DMS79 treated with DMSO at 0.1 percent for 48 hours (cell line): ENCODE results near the gene APELA.
"Not testable (repeated sequence)": the region's sequence is repeated elsewhere in the genome, so short reads cannot be mapped to it uniquely, and the experiment has no call there.

Experiments used
- DNase-seq: peaks from one replicate; lab custom pipeline; 2025; lab: John Stamatoyannopoulos, UW

The APELA gene, protein sequence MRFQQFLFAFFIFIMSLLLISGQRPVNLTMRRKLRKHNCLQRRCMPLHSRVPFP

DNA sequence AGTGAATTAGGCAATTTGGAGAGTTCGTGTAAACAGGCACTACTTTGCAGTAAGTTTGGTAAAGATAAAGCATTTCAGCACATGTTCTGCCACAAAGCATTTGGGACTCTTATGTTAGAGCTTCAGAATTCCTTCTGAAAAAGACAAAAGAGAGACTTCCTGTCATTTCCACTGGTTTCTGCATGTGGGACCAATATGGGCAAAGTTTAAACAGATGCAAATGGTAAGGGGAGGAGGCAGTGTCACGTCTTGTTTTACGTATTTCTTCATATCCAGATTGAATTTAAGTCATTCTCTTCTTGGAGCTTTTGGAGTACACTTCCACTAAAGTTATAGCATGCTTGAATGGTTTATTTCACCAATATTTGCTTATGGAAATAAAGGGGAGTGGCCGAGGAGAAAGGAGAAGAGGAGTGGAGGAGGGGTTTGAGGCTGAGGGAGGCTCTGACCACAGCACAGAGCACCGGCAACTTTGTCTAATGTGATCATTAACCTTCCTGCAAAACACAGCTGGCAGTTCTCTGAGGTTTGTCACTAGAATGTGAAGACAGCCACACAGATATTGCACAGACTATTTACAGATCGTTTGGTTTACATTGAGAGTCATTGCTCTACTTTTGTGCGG, at the start of gene APELA:
APELA (plus strand) TSS at position 479 of the 625 bp plus-strand sequence. CDS start 154 bp downstream, outside the sequence.
- DNase-seq: no peak

DNA sequence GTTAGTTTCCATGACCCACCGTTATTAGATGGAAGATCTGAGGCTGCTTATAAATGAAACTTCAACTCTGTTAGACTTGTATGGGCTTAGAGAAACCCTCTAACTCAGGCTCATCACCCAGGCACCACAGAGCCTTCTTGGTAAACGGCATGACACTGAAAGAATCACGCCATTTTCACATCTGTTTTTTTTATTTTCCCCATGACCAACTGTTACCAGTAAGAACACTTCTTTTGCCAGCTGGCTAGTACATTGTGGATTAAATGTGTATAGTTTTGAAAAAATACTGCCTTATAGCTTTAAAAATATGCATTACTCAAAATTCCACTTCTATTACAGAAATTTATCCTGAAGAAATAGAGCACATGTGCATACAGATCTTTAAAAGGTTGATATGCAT, 48.0 kb upstream of the APELA start:
- DNase-seq: no peak

DNA sequence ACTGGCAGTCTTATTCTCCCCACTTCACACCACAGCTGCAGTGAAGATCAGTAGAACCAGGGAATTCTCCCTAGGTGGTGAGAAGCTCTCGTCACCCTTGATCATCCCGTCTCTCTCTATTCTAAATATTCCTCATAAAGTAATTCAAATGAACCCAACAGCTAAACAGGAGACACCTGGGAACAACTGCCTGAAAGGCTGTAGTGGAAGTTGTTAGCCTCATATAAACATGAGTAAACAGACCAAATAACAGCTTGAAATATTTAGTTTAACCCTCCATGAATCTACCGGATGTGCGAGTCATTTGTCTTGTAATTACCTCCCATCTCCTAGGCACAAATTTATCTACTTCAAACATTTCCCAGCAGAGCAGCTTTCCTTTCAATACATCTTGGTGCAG, 30.4 kb upstream of the APELA start:
- DNase-seq: no peak

DNA sequence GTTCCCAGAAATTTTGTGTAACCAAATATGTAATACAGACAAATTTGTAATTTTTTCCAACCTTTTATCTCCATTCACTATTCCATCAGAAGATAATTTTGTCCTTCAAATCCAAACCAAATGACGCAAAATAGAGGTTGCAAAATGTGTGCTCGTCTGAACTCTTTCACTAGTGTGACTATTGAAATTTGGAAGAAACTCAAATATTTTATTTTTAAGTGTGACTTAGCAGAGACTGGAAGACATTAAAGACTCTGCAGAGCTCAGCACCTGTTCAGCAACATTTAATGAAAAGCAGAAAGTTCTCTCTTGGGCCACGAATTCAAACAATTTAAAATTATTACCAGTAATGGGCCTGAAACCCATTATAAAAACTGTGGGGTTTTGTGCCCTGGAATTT, 30.0 kb upstream of the APELA start:
- DNase-seq: no peak

DNA sequence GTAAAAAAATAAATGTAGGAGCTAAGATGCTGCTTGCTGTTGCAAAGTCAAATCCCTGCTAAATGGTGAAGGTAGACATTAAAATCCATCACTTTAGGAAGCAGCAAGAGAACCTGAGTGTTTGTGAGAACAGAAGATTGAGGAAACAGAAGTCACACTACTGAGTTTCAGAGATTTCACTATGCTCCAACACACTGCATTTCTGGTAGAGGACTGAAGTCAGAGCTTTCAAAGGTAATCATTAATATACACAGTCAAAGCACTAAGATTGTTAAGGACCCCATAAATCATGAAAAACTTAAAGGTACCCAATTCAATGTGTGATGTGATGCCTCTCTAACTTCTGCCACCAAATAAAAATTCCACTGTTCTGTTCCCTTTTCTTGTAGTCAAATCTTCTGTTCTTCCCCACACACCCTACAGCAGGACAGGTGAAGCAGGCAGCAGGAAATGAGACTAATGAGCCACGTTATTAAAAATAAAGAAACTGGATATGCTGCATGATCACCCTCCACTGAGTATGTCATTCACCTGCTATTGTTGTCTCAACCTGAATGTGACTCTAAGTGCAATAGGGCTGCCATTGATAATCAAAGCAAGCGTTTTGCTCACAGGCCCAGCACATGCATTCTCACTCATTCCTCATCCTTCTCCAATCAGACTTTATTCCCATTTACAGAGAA, 28.9 kb upstream of the APELA start:
- DNase-seq: no peak

DNA sequence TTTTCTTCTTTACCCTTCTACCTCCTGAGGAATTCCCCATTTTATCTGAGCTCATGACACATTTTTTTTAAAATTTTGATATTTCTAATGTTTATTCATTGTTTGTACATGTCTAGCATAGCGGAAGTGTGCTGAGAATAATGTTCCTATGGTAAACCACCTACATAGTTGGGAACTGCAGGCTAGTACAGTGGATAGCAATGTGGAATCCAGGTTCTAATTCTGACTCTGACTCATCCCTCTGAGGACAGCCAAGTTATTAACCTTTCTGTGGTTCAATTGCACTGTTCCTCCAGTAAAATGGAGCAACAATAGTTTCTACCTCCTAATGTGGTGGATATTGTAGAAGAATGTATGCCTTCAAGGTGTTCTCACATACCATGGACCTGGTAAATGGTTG, 20.6 kb upstream of the APELA start:
- no peak for DNase-seq

DNA sequence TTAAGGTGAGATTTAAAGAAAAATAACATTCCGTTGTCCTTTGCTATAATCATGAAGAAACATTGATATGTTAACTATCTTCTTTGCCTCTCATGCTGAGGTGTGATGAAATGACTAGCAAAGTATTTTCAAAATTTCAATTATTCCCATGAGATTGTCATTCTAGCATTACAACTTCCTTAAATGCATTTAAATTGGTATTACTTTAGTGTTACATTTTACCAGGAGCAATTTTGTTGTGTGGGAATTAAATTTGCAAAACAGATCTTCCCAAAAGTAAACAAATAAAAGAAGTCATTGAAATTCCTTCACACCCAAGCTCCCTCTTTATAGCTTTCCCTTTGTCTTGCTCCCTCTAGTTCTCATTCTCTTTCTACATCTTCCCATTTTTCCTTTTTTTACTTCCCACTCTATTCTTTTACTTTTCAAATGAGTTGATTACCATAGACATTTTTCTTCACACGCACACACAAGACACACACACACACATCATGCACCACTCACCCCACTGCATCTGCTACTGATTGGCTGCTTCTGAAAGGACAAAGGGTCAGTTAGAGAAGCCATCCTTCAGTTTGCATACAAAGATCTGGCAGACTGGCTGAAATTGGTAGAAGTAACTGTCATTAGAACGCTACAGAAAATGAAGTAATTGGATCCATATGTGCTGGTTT, 10.0 kb upstream of the APELA start:
- DNase-seq: no peak

DNA sequence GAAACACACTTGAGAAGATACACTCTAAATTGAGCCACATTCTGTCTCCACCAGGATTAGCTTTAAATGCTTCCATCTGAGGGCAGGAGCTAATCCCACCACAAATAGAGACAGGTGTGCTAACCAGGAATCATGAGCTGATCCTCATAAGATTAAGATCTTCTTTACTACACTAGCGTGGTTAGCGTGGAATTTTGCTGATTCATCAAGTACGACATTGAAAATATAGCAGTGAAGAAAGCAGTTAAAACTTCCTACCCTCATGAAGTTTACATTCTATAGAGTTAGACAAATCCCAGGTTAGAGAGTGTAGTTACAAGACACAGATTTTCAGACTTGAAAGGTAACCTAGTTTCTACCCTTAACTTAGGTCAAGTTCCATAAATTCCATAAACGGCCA, 5.3 kb upstream of the APELA start:
- no peak for DNase-seq

DNA sequence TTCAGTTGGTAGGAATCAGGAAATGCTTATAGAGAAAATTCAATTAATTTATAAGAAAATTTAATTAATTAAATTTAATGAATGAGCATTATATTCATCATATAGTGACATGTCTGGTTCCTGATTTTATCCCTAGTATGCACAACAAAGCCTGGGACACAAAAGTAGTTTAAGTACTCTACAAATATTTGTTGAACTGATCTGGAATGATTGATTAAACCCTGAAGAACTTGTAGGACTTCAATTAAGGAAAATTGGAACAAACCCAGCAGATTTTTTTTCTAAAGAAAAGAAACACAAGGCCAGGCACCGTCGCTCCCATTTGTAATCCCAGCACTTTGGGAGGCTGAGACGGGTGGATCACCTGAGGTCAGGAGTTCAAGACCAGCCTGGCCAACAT, 4.5 kb upstream of the APELA start:
- no peak for DNase-seq

DNA sequence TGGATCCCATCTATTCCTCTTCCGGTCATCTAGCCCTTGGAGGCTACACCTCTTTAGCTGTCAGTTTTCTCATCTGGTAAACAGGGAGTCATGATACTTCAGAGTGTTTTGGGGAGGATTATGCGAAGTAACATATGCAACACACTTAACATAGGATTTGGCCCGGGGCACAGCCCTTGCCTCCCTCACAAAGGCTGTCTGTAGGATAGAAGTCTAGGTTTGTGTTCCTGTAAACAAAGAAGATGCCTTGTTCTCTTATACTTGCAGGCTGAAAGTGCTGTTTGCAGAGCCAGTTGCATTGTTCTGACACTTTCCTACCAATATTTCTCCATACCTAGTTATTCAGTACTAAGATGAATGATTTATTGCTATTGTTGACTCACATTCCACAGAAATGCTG, 2.2 kb upstream of the APELA start:
- DNase-seq: no peak

DNA sequence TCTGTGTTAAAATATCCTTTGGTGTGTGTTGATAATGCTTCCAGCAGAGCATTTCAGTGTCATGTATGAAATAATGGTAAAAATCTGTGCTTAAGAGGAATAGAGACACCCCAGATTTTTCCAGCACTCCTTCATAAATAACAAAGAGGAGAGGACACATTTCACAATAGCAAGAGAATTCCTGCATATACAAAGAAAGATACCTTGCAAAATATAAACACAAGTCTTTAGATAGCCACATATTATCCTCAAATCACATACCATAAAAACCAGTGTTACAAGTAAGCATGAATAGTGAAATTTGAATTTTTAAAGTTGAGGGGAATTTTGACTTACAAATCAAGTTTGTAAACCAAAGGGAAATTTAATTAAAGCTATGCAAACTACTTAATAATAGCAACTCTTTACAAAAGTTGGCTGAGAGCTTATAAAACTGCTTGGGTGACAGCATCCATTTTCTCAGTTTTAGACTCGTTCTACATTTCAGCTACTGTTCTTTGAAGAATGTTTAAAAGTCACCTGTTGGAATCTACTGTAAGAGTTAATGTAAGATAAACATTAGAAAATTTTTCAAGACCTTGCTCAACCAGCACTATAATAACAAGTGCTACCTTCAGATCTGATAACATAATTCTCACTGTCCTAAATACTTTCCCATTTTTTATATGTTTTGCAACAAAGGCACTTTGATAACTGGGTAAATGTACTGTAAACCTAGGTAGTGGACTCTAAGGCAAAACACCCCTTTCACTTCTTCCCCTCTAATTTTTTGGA, 3.7 kb downstream of the APELA start:
- no peak for DNase-seq

DNA sequence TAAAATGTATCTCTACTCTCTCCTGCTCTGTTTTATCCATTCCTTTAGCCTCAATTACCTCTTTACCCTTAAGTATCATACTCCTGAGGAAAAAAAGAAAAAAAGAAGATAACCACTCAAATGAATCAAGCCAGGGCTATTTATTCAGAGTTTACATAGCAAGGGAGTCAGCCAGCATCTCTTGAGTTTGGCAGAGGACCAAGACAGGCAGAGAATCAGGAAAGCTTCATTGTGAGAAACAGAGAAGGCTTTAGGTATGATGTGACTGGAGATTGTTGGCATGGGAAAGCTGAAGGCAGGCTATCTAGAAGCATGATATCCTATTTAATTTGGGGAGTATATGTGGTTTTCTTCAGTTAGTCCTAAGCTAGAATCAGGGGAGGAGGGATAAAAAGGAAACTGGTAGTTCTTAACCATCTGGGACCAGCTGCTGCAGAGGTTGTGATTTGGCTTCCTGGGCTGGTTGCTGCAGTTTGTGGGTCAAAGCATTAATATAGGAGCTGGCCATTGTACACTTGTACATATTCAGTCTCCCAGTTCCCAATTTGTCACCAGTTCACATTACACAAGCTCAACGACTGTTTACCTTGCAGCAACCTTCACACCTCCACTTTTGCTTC, 11.2 kb downstream of the APELA start:
- DNase-seq: no peak

DNA sequence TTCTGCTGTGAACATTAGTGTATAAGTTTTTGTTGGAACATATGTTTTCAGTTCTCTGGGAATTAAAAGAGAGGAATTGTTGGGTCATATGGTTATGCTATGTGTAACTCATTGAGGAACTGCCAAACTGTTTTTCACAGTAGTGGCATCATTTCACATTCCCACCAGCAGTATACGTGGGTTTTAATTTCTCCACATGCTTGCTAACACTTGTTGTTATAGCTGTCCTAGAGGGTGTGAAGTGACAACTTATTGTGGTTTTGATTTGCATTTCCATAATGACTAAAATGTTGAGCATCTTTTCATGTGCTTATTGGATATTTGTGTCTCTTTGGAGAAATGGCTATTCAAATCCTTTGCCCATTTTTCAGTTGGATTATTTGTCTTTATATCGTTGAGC, 13.7 kb downstream of the APELA start:
- DNase-seq: no peak

DNA sequence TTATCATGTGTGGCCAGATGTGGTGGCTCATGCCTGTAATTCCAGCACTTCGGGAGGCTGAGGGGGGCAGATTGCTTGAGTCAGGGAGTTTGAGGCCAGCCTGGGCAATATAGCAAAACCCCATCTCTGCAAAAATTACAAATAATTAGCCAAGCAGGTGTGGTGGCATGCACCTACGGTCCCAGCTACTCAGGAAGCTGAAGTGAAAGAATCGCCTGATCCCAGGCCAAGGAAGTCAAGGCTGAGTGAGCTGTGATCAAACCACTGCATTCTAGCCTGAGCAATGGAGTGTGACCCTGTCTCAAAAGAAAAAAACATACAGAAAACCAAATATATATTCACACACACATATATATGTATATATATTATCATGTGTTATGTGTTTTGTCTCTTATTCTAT, 15.0 kb downstream of the APELA start:
- DNase-seq: no peak

DNA sequence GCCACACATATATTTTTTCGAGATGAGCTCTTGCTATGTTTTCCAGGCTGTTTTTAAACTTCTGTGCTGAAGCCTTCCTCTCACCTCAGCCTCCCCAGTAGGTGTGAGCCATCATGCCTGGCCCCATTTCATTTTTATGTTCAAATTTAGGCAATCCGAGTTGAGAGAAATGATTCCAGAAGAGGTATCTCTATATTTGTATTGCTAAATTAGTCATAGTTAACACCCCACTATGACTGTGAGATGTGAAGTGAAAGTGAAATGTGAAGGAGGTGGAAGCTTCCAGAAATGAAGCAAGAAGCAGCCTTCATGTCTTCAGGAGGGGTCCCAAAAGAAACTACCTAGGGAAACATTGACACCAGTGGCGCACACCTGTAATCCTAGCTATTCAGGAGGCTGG, 17.7 kb downstream of the APELA start:
- no peak for DNase-seq

DNA sequence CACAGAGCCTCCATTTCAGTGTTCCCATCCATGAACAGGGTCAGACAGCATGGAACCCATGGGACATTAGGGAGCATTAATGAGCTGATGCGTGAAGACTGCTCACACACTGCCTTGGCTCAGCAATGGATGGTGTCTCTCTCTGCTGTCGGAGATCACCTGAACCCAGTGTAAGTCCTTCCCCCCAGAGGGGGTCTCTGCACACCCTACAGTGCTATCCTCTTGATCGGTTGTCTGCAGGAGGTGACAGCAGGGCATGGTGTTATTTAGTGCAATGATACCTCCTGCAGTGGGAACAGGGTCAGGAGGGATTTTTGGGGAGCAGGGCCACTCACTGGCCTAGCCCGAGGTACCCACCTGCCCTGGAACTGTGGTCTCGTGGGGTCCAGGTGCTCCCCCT, 25.6 kb downstream of the APELA start:
- no peak for DNase-seq

DNA sequence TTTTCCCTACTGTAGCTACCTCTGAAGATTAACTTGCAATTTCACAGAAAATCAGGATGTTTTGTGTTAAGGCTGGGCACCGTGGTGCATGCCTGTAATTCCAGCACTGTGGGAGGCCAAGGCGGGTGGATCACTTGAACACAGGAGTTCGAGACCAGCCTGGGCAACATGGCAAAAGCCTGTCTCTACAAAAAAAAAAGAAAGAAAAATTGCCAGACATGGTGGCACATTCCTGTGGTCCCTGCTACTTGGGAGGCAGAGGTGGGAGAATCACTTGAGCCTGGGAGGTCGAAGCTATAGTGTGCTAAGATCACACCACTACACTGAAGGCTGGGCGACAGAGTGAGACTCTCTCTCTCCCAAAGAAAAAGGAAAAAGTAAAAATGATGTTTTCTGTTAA, 27.4 kb downstream of the APELA start:
- no peak for DNase-seq

DNA sequence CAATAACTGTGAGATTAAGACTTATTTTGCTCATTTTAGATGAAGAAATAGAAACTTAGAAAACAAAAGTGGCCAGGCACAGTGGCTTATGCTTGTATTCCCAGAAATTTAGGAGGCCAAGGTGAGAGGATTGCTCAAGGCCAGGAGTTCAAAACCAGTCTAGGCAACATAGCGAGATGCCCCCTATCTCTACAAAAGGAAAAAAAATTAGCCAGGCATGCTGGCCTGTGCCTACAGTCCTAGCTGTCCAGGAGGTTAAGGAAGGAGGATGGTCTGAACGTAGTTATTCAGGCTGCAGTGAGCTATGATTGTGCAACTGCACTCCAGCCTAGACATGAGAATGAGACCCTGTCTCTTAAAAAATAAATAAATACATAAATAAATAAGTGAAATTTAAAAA, 28.0 kb downstream of the APELA start:
- no peak for DNase-seq

DNA sequence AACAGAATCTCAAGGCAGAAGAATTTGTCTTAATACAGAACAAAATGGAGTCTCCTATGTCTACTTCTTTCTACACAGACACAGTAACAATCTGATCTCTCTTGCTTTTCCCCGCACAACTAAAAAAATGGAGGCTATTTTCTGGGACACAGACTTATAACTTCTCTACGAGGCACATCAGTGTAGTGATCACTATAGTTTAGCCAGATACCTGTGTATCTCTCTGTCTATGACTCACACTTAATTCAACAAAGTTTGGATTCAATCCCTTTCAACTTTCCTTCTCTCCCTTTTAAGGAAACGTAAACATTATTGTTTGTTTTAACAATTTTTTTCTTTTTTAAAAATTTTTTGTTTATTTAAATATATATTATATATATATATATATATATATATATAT, 29.4 kb downstream of the APELA start:
- DNase-seq: no peak

DNA sequence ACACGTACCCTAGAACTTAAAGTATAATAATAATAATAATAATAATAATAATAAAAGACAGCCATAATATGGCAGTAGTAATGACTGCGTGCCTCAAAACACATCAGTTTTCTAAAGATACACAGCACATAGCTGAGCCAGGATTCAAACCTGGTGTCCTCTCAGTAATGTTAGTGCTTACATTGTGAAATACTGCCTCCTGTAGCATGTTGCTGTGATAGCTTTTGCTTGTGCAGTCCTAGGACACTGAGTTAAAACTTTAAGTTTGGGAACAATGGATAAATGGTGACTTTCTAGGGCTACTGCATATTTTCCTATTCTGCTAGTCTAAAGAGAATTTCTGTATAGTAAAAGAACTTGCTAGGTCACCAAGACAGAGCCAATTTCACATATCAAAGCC, 36.5 kb downstream of the APELA start:
- DNase-seq: not testable (repeated sequence)

DNA sequence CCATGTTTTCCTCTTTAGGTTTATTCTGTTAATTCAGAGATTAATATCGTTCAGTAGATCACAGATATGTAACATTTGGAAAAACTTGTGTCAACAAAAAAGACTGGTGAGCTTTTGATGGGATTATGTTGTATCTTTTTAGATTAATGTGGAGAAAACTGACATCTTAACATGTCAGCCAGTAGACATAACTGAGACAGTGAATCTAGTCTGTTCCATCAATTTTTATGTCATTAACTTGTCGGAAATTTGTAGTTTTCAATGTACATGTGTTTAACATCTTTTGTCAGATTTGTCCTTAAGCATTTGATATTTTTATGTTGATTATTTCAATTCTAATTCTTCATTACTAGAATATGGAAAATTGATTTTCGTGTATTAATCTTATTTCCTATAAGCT, 42.0 kb downstream of the APELA start:
- DNase-seq: no peak

DNA sequence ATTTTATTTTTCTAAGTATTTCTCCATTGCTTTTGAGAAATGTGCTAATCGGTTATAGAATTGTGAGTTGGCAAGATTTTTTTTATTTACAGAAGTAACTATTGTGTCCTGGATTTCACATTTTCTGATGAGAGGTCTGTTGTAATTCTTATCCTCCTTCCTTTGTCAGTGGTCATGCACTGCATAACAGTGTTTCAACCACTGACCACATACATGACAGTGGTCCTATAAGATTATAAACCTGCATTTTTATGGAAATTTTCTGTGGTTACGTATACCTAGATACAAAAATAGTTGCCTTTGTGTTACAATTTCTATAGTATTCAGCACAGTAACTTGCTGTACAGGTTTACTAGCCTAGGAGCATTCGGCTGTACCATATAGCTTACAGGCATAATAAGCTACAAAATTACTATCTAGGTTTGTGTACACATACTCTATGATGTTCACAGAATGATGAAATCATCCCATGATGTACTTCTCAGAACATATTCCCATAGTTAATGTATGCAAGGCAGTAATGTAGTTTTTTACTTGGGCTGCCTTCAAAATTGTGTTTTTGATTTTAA, 47.8 kb downstream of the APELA start:
- DNase-seq: no peak
